Hepatocyte (in vitro differentiated cells): ENCODE measurements around the gene COG6. TPM values are rescaled to one million over a fixed set of nuclear protein-coding genes. Genes with fewer than 3 reads are reported as not detected.

Source experiments
- DNase-seq: peaks from one replicate; pipeline ENCODE4 v3.0.0-alpha.2; 2016; ENCODE audit warnings: low spot score
- H2AFZ ChIP-seq: fragments of 200-600 bp; sonication (generic); 2 replicates; pipeline ENCODE4 v1.6.0; 2016; ENCODE audit warnings: antibody characterized with exemption, mild to moderate bottlenecking
- H3K27ac ChIP-seq: fragments of 200-600 bp; sonication (generic); 2 replicates; pipeline ENCODE4 v1.5.1; 2016; ENCODE audit warnings: mild to moderate bottlenecking
- H3K27me3 ChIP-seq: fragments of 200-600 bp; sonication (generic); 2 replicates; pipeline ENCODE4 v1.6.1; 2016
- H3K36me3 ChIP-seq: fragments of 200-600 bp; sonication (generic); replicated peaks from 2 replicates; pipeline ENCODE4 v1.5.1; 2016; ENCODE audit warnings: low read depth; ENCODE audit not compliant: insufficient read depth
- H3K4me1 ChIP-seq: fragments of 200-600 bp; sonication (generic); 2 replicates; pipeline ENCODE4 v1.5.1; 2016; ENCODE audit warnings: mild to moderate bottlenecking, moderate library complexity; ENCODE audit not compliant: insufficient read depth
- H3K4me2 ChIP-seq: fragments of 200-600 bp; sonication (generic); 2 replicates; pipeline ENCODE4 v1.6.0; 2016
- H3K4me3 ChIP-seq: fragments of 200-600 bp; sonication (generic); 2 replicates; pipeline ENCODE4 v1.5.1; 2016; ENCODE audit warnings: mild to moderate bottlenecking
- H3K79me2 ChIP-seq: fragments of 200-600 bp; sonication (generic); 2 replicates; pipeline ENCODE4 v1.6.0; 2017; ENCODE audit warnings: mild to moderate bottlenecking
- H3K9me2 ChIP-seq: fragments of 200-600 bp; sonication (generic); replicated peaks from 2 replicates; pipeline ENCODE4 v1.6.0; 2017; ENCODE audit warnings: mild to moderate bottlenecking; ENCODE audit not compliant: insufficient read depth
- H3K9me3 ChIP-seq: fragments of 200-600 bp; sonication (generic); 2 replicates; pipeline ENCODE4 v1.5.1; 2016; ENCODE audit warnings: low read depth, mild to moderate bottlenecking
- H4K20me1 ChIP-seq: fragments of 200-600 bp; sonication (generic); 2 replicates; pipeline ENCODE4 v1.6.0; 2016; ENCODE audit warnings: mild to moderate bottlenecking; ENCODE audit not compliant: insufficient read depth, poor library complexity, severe bottlenecking
- EZH2 ChIP-seq: fragments of 200-600 bp; sonication (generic); IDR thresholded peaks from 2 replicates; pipeline ENCODE4 v1.6.1; 2016; ENCODE audit warnings: antibody characterized with exemption, mild to moderate bottlenecking, borderline replicate concordance
- EZH2phosphoT487 ChIP-seq: fragments of 200-600 bp; sonication (generic); IDR thresholded peaks from one replicate; pipeline ENCODE4 v1.6.1; 2018; ENCODE audit warnings: antibody characterized with exemption, mild to moderate bottlenecking, low read depth, moderate library complexity; ENCODE audit not compliant: unreplicated experiment, severe bottlenecking
- WGBS: methylation state at CpG from one replicate; pipeline ENCODE4 v1.1.6; 2016; ENCODE audit warnings: low lambda C conversion rate; ENCODE audit errors: missing lambda C conversion rate; 5-methylcytosine and 5-hydroxymethylcytosine counted together
- polyA plus RNA-seq: library from polyadenylated mRNA; unstranded; fragments of >200 nt; fragmentation: Nextera tagmentation; extraction: Ambion mirVana; gene quantifications from 2 replicates; pipeline ENCODE4 v1.2.1, GENCODE V29; 2016
- total RNA-seq: library from RNA; depleted of rRNA; stranded (reverse); fragments of >200 nt; gene quantifications from 2 replicates; pipeline ENCODE4 v1.2.3, GENCODE V29; 2014
- TF ChIP-seq, protein P1 (sequence below): fragments of 200-600 bp; sonication (generic); IDR thresholded peaks from 2 replicates; pipeline ENCODE4 v1.5.1; 2016; ENCODE audit warnings: antibody characterized with exemption, mild to moderate bottlenecking; ENCODE audit not compliant: poor library complexity

COG6 gene
- total and polyA plus RNA-seq, 2 experiments from 2014 or later, result 25.3 to 37.3 TPM

DNA sequence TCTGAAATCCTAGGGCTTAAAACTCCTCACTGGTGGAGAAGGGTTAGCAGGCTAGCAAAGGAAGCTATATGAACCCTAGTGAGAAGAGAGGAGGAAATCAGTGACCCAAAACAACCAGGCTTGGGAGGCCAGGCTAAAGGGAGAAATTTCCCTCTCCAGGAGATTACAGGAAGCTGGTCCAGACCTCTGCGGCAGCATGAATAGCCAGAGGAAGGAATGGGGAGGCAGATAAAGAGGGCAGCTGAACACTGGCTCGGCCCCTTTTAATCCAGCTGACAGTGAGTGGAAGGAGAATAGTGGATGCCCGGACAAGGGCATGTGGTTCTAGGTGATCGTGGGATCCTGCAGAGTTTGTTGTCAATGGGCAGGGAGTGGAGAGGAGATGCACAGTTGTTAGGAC, 130.6 kb downstream of the COG6 start:
- TF ChIP-seq EZH2, result no peak
- no peak for TF ChIP-seq EZH2phosphoT487
- TF ChIP-seq, protein P1, sequence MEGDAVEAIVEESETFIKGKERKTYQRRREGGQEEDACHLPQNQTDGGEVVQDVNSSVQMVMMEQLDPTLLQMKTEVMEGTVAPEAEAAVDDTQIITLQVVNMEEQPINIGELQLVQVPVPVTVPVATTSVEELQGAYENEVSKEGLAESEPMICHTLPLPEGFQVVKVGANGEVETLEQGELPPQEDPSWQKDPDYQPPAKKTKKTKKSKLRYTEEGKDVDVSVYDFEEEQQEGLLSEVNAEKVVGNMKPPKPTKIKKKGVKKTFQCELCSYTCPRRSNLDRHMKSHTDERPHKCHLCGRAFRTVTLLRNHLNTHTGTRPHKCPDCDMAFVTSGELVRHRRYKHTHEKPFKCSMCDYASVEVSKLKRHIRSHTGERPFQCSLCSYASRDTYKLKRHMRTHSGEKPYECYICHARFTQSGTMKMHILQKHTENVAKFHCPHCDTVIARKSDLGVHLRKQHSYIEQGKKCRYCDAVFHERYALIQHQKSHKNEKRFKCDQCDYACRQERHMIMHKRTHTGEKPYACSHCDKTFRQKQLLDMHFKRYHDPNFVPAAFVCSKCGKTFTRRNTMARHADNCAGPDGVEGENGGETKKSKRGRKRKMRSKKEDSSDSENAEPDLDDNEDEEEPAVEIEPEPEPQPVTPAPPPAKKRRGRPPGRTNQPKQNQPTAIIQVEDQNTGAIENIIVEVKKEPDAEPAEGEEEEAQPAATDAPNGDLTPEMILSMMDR, result no peak
- Histone ChIP-seq H3K4me3 (no peak overlapping the region), H3K27ac (no peak overlapping the region), H3K27me3 (no peaks in the 10 kb centered on the region), H3K9me3 (no peaks in the 10 kb centered on the region), H3K4me2 (no peak overlapping the region), H4K20me1 (no peaks in the 10 kb centered on the region), H3K4me1 (no peaks in the 10 kb centered on the region), H2AFZ (no peak overlapping the region), H3K79me2 (no peaks in the 10 kb centered on the region), H3K36me3 (no peaks in the 10 kb centered on the region), H3K9me2 (no peaks in the 10 kb centered on the region)
- no peak for DNase-seq
- 69% methylated on average over 4 of the region's 4 CpGs for WGBS

DNA sequence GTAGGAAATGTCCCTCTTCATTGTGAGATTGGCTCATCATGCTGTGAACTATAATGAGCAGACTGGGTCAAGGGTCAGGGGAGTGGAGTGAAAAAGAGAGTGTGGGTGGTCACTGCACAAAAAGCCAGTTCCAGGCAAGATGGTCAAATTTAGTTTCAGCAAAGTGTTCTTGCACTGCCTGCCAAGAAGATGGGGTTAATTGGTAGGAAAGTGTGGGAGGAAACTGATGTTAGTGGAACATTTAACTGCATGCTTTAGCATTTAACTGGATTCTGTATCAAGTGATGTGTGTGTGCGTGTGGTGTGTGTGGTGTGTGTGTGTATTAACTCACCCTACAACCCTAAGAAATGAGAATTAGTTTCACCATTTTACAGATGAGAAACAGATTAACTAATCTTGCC, 131.6 kb downstream of the COG6 start:
- Histone ChIP-seq H3K79me2 (no peaks in the 10 kb centered on the region), H2AFZ (no peak overlapping the region), H3K27me3 (no peaks in the 10 kb centered on the region), H3K27ac (no peak overlapping the region), H3K36me3 (no peaks in the 10 kb centered on the region), H3K9me3 (no peaks in the 10 kb centered on the region), H3K4me2 (no peak overlapping the region), H4K20me1 (no peaks in the 10 kb centered on the region), H3K4me1 (no peaks in the 10 kb centered on the region), H3K9me2 (no peaks in the 10 kb centered on the region), H3K4me3 (no peak overlapping the region)
- TF ChIP-seq EZH2, result no peak
- TF ChIP-seq, protein P1, result no peak
- no peak for DNase-seq
- 79% methylated on average over 1 of the region's 1 CpG for WGBS

DNA sequence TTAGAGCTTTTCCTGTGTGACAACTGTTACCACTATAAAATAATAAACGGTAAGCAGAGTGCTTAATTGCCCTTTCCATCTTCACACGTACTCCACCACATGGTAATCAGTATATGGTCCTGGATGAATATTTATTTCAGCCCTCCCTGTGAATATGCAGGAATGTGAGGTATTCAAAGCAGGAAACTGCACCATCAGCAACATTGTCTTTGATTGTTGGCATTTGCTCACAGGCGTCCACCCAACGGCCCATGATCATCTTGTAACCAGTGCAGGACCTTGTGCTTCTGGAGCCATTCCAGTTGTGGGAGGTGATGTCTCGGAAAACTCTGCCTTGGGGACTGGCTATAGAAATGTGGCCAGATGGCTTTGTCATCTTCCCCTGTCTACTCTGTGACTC, 132.6 kb downstream of the COG6 start:
- Histone ChIP-seq H3K27me3 (no peaks in the 10 kb centered on the region), H3K9me2 (no peaks in the 10 kb centered on the region), H3K4me3 (no peak overlapping the region), H3K79me2 (no peaks in the 10 kb centered on the region), H3K36me3 (no peaks in the 10 kb centered on the region), H3K27ac (no peak overlapping the region), H3K4me1 (no peaks in the 10 kb centered on the region), H2AFZ (no peak overlapping the region), H4K20me1 (no peaks in the 10 kb centered on the region), H3K4me2 (no peak overlapping the region), H3K9me3 (no peaks in the 10 kb centered on the region)
- no peak for DNase-seq
- WGBS, result 75% methylated on average over 5 of the region's 5 CpGs
- TF ChIP-seq, protein P1, result no peak
- TF ChIP-seq EZH2 (no peak), EZH2phosphoT487 (no peak)

DNA sequence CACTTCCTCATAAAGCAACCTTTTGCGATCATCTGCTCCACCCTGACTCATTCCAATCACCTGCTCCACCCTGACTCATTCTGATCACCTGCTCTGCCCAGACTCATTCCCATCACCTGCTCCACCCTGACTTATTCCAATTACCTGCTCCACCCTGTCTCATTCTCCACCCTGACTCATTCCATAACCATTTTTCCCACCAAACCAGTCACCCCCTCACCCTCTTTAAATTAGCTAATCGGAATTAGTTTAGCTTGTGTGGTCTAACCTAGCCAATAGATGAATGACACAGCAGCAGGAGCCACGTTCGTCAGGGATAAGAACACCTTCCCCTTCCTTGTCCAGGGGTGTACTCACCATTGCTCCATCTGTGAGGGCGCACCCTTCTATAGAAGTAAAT, 134.0 kb downstream of the COG6 start:
- Histone ChIP-seq H3K4me1 (no peaks in the 10 kb centered on the region), H3K9me2 (no peaks in the 10 kb centered on the region), H3K9me3 (no peaks in the 10 kb centered on the region), H3K27ac (no peak overlapping the region), H4K20me1 (no peaks in the 10 kb centered on the region), H3K4me2 (no peak overlapping the region), H3K4me3 (no peak overlapping the region), H3K27me3 (no peaks in the 10 kb centered on the region), H3K36me3 (no peaks in the 10 kb centered on the region), H2AFZ (no peak overlapping the region), H3K79me2 (no peaks in the 10 kb centered on the region)
- 85% methylated on average over 5 of the region's 5 CpGs for WGBS
- TF ChIP-seq EZH2 (no peak), EZH2phosphoT487 (no peak)
- TF ChIP-seq, protein P1, result no peak
- no peak for DNase-seq
